SK-N-MC (cell line): Measurements from ENCODE around the gene IFNA6.

Experiments used
- DNase-seq: peaks from one replicate; pipeline ENCODE4 v3.0.0-alpha.2; 2011; ENCODE audit warnings: low read depth, low spot score
- H3K27ac ChIP-seq: fragments of 200-600 bp; sonication (generic); 2 replicates; pipeline ENCODE4 v1.5.1; 2016; ENCODE audit warnings: mixed run types
- H3K36me3 ChIP-seq: fragments of 200-600 bp; sonication (generic); 2 replicates; pipeline ENCODE4 v1.6.1; 2017; ENCODE audit warnings: antibody characterized with exemption, low read length, mixed read lengths; ENCODE audit not compliant: insufficient read depth
- H3K4me3 ChIP-seq: fragments of 200-600 bp; sonication (generic); 2 replicates; pipeline ENCODE4 v1.5.1; 2016
- H3K9ac ChIP-seq: fragments of 200-600 bp; sonication (generic); 2 replicates; pipeline ENCODE4 v1.8.0; 2017; ENCODE audit warnings: mixed run types, mixed read lengths; ENCODE audit not compliant: insufficient read length
- H3K9me3 ChIP-seq: fragments of 200-600 bp; sonication (generic); 2 replicates; pipeline ENCODE4 v1.6.1; 2017; ENCODE audit warnings: low read depth, mild to moderate bottlenecking, antibody characterized with exemption, low read length, moderate library complexity, mixed read lengths
- EZH2 ChIP-seq: fragments of 200-600 bp; sonication (generic); IDR thresholded peaks from one replicate; pipeline ENCODE4 v1.6.1; 2017; ENCODE audit warnings: antibody characterized with exemption
- FOXP2 ChIP-seq: optimal IDR thresholded peaks from 2 replicates; pipeline ENCODE3; 2011; ENCODE audit warnings: mild to moderate bottlenecking, moderate library complexity; ENCODE audit not compliant: insufficient read depth; ENCODE audit errors: extremely low read length, control extremely low read depth
- POLR2AphosphoS5 ChIP-seq: IDR thresholded peaks from 2 replicates; pipeline ENCODE4 v1.6.1; 2012; ENCODE audit warnings: mild to moderate bottlenecking, low read depth, low read length, borderline replicate concordance

The IFNA6 gene

DNA sequence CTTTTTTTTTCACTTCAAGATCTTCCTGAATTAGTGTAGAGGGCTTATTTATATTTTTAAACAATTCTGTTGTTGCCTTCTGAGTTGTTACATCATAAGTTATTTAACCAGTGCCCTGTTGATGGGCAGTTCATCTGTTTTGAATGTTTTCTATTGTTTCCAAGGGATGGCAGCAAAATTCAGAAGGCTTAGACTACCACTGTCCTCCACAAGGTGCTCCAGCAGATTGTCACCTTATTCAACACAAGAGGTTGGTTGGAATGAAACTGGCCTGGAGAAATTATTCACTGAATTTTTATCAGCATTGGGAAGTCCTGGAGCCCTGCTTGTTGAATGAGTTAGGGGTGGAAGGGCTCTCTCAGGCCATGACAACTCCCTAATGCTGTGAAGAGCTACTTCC, 14.2 kb downstream of the IFNA6 start:
- TF ChIP-seq POLR2AphosphoS5 (no peak), FOXP2 (no peak), EZH2 (no peak)
- H3K27ac ChIP-seq: no peak overlapping the region
- H3K36me3 ChIP-seq: peaks cover 26% of the 10 kb centered on the region
- H3K9me3 ChIP-seq: no peaks in the 10 kb centered on the region; the same call in 1 of the 2 replicates
- H3K9ac ChIP-seq: no peak overlapping the region
- DNase-seq: no peak
- H3K4me3 ChIP-seq: no peak overlapping the region

DNA sequence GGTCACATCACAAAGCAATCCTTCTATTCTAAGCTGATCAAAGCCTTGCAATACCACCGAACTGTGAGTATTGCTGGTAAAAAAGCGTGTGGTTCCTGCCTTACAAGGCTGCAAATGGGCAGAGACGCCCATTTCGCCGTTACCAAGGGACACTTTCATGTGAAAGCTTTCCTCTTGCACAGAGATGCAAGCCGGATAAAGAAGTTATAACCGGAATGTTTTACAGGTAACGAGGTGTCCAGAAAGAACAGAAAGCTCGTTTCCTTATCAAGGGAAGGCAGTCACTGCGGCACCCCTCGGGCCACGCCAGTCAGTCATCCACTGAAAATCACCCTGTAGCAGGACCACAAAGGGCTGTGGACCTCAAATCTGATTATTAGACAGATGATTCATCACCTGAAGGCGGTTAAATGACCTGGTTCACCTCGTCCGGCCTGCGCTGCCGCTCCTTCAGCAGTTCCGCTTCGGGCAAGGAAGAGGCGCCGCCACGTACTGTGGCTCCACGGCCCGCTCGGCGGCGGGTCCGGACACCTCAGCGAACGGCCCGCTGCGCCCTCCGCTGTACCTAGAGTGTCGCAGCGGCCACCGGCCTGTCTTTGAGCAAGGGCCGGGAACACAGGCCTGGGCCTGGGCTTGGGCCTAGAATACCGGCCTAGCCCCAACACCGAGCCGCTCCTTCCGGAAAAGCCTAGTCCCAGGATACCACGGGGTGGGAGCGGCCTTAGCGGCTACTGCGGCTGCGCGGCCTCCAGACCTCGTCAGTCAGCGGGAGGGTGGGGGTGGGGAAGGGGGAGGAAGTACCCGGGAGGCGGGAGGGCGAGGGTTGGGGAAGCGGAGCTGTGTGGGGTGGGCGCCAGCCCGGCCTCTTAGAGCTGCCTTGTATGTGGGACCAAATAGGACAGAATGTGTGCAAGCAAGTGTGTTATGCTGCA, 15.7 kb downstream of the IFNA6 start, which contains the start of gene KLHL9:
Gene KLHL9 (minus strand): TSS at position 704 of the 932 bp plus-strand sequence. CDS start 545 bp downstream, at position 159.
- TF ChIP-seq POLR2AphosphoS5: peak; percentile 77
- no peak for TF ChIP-seq FOXP2
- peak; percentile 45 for DNase-seq
- H3K9ac ChIP-seq: peak within 1 kb of the TSS; percentile 100
- H3K4me3 ChIP-seq: peak within 1 kb of the TSS; percentile 96
- H3K36me3 ChIP-seq: peaks cover 36% of the 10 kb centered on the region
- H3K27ac ChIP-seq: peak within 1 kb of the TSS; percentile 84
- H3K9me3 ChIP-seq: no peaks in the 10 kb centered on the region; the same call in 1 of the 2 replicates

DNA sequence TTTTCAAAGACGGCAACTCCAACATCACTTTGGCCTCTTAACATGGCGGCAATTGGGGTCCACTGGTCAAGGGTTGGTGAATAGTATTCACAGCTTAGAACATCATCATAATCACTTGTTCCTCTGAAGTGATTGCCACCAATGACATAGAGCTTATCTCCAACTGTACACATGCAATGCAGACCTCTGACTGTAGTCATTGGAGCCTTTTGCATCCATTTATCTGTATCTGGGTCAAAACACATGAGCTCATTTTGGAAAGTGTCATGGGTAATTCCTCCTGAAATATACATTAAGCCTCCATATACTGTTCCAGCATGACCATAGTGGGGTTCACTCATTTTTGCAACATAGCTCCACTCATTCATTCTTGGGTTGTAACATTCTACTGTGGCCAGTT, 17.5 kb downstream of the IFNA6 start:
- no peak for DNase-seq
- Histone ChIP-seq H3K27ac (no peak overlapping the region), H3K9ac (no peak overlapping the region), H3K36me3 (peaks cover 45% of the 10 kb centered on the region), H3K4me3 (peak overlapping the region; percentile 96), H3K9me3 (no peaks in the 10 kb centered on the region; the same call in 1 of the 2 replicates)
- TF ChIP-seq POLR2AphosphoS5: no peak
- no peak for TF ChIP-seq FOXP2
- TF ChIP-seq EZH2: no peak

DNA sequence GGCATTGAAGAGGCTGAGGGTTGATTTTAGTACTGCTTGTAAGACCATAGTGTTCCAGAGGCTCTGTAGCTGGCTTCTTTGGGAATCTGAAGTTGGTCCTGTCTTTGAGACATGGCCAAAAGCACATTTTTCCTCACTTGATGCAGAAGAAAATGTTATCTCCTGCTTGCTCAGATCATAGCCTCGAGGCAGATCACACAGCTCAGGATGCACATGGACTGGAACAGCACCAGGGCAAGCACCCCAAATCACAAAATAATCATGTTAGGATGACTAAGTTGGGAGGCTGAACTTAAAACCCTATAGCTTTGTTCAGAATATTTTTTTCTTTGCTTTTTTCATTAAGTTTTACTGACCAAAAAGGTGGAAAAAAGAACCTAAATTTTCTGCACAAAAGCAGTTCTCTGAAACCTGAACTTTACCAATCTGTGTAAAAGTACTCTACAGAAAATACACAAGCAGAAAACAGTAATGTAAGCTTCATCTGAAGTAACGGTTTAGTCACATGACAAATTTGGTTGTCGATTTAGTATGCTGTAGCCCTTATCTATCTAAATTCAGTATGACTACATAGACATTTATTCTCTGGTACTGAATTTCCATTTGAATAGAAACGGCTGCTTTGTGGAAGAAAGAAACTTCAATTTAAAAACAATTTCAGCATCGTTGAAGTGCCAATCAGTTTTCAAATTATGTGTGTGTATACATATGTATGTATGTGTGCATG, 18.8 kb downstream of the IFNA6 start:
- TF ChIP-seq POLR2AphosphoS5 (no peak), FOXP2 (no peak), EZH2 (no peak)
- Histone ChIP-seq H3K9ac (no peak overlapping the region), H3K4me3 (peak overlapping the region; percentile 96), H3K27ac (no peak overlapping the region), H3K9me3 (no peaks in the 10 kb centered on the region; the same call in 1 of the 2 replicates), H3K36me3 (peaks cover 49% of the 10 kb centered on the region)
- no peak for DNase-seq

DNA sequence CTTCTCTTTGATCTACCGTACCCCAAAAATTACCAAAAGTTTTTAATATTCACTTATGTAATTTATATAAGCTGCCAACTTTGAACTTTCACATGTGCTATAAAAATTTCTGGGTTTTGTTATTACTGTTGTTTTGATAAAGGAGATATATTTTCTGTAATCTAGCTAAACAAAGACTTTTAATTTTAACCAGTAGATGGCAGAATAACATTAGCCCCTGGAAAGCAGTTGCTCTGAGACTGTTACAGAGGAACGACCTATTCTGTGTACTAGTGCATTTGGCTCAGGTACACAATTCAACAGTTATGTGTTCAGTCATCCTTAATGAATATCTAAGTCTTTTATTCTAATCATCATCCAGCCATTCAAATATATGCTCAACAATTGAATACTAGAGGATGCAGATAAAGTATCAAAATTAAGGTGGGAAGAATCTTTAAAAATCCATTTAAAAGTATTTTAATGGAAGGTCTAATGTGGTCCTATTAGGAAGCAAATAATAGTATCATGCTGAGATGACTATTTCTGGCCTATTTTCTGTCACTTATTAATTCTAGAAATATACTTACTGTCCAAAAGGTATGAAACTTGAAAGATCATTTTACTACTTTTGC, 24.1 kb downstream of the IFNA6 start:
- H3K4me3 ChIP-seq: no peak overlapping the region
- no peak overlapping the region for H3K27ac ChIP-seq
- no peak for DNase-seq
- TF ChIP-seq FOXP2 (no peak), POLR2AphosphoS5 (no peak), EZH2 (no peak)
- no peak overlapping the region for H3K9ac ChIP-seq
- no peaks in the 10 kb centered on the region for H3K9me3 ChIP-seq
- peaks cover 54% of the 10 kb centered on the region for H3K36me3 ChIP-seq

DNA sequence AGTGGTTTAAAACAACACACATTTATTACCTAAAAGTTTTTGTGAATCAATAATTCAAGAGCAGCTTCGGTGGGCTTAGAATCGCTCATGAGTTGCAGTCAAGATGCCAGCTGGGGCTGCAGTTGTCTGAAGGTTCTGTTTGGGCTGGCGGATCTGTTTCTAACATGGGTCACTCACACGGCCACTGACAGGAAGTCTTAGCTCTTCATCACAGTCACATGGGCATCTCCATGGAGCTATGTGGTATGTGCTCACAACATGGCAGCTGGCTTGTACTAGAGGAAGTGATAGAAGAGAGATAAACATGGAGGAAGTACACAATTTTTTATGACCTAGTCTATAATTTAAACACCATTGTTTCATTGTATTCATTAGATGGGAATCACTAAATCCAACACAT, 26.6 kb downstream of the IFNA6 start:
- Histone ChIP-seq H3K9me3 (no peaks in the 10 kb centered on the region), H3K36me3 (peaks cover 38% of the 10 kb centered on the region), H3K9ac (no peak overlapping the region), H3K27ac (no peak overlapping the region), H3K4me3 (no peak overlapping the region)
- no peak for DNase-seq
- TF ChIP-seq FOXP2 (no peak), EZH2 (no peak), POLR2AphosphoS5 (no peak)

DNA sequence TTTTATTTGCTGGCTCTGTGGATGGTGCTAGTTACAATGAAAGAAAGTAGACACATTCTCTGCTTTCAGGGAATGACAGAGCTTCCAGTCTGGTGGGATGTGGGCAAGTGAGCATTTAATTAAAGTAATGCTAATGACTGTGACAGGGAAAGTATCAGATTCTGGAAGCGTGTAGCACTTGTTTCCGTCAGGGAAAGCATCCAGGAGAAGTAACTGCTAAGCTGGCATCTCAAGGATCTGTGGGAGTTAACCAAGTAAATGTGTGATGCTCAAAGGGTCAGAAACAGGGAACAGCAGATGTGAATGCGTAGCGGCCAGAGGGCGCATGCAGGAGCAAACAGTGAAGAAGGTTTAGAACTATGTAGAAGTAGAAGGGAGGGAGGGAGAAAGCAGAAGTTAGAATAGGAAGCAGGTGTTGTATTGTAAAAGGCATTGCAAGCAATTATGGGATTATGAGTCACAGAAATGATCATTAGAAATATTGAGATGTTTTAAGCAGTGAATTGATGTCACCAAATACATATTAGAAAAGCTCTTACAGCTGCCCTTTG, 27.7 kb downstream of the IFNA6 start:
- H3K36me3 ChIP-seq: peaks cover 34% of the 10 kb centered on the region
- H3K9me3 ChIP-seq: no peaks in the 10 kb centered on the region
- H3K9ac ChIP-seq: no peak overlapping the region
- no peak overlapping the region for H3K27ac ChIP-seq
- TF ChIP-seq EZH2 (no peak), POLR2AphosphoS5 (no peak), FOXP2 (no peak)
- no peak for DNase-seq
- H3K4me3 ChIP-seq: no peak overlapping the region

DNA sequence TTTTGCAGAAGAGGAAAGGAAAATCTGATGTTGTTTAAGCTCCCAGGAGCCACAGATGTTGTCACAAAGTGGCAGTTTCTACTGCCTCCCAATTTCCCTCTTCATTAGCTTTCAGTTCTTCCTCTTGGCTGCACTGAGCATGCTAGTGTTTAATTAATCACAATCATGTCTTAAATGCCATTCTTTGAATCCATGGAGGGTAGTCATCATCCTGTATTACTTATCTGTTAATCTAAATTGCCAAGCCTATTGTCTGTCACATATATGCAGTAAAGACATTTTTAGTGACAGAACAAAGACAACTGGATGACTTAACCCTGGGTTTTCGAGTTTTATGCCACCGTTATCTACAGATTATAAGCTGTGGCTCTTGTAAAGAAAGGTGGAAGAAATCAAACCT, 30.2 kb downstream of the IFNA6 start:
- H3K9ac ChIP-seq: no peak overlapping the region
- no peaks in the 10 kb centered on the region for H3K9me3 ChIP-seq
- no peak overlapping the region for H3K27ac ChIP-seq
- no peak for TF ChIP-seq FOXP2
- TF ChIP-seq POLR2AphosphoS5: no peak
- TF ChIP-seq EZH2: no peak
- H3K36me3 ChIP-seq: peaks cover 26% of the 10 kb centered on the region
- H3K4me3 ChIP-seq: no peak overlapping the region
- DNase-seq: no peak
